ENCODE measurements around the gene USP25.

USP25 gene

GRCh38 chr21:15686506-15686905, 43.3 kb upstream of the USP25 start:
- TF ChIP-seq ZBTB7A (IDR thresholded peaks at IDR 0.05; ENCODE audit: low read depth) = no peak
- no peak for TF ChIP-seq TAF1 (IDR thresholded peaks at IDR 0.05; ENCODE audit: low read depth)
- TF ChIP-seq CREB1 (IDR thresholded peaks at IDR 0.05; ENCODE audit: low read depth) = no peak
- TF ChIP-seq RAD21 (IDR thresholded peaks at IDR 0.05; ENCODE audit: low read depth) = no peak
- no peak for TF ChIP-seq FOXM1 (IDR thresholded peaks at IDR 0.05; ENCODE audit: borderline replicate concordance, low read depth)
- TF ChIP-seq TCF12 (IDR thresholded peaks at IDR 0.05; ENCODE audit: low read depth) = no peak
- no peak for TF ChIP-seq YY1 (IDR thresholded peaks at IDR 0.05; ENCODE audit: low read depth)
- TF ChIP-seq MAX (IDR thresholded peaks at IDR 0.05) = no peak
- TF ChIP-seq TEAD4 (IDR thresholded peaks at IDR 0.05) = no peak
- TF ChIP-seq, protein P1, sequence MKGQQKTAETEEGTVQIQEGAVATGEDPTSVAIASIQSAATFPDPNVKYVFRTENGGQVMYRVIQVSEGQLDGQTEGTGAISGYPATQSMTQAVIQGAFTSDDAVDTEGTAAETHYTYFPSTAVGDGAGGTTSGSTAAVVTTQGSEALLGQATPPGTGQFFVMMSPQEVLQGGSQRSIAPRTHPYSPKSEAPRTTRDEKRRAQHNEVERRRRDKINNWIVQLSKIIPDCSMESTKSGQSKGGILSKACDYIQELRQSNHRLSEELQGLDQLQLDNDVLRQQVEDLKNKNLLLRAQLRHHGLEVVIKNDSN (IDR thresholded peaks at IDR 0.05) = no peak
- TF ChIP-seq CEBPB (IDR thresholded peaks at IDR 0.05) = no peak
- TF ChIP-seq REST (IDR thresholded peaks at IDR 0.05; ENCODE audit: low read depth) = no peak
- no peak for TF ChIP-seq EP300 (IDR thresholded peaks at IDR 0.05; ENCODE audit: borderline replicate concordance)
- no peak for TF ChIP-seq NFIC (IDR thresholded peaks at IDR 0.05)
- no peak for TF ChIP-seq EGR1 (IDR thresholded peaks at IDR 0.05)

DNA sequence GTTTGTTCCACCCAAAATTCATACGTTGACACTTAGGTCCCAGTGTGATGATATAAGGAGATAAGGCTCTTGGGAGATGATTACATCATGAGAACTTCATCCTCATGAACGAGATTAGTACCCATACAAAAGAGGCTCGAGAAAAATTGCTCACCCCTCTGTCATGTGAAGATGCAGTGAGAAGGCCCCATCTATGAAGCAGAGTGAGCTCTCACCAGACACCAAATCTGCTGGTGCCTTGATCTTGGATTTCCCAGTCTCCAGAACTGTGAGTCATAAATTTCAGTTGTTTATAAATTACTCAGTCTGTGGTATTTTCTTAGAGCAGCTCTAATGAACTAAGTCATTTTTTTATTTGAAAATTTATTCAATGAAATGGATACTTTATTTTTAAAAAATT, 42.6 kb upstream of the USP25 start:
- no peak for TF ChIP-seq REST (IDR thresholded peaks at IDR 0.05; ENCODE audit: low read depth)

- no peak for TF ChIP-seq REST (IDR thresholded peaks at IDR 0.05; ENCODE audit: low read depth)
- TF ChIP-seq YY1 (IDR thresholded peaks at IDR 0.05; ENCODE audit: low read depth) = no peak
- no peak for TF ChIP-seq MAX (IDR thresholded peaks at IDR 0.05)
- TF ChIP-seq CEBPB (IDR thresholded peaks at IDR 0.05) = no peak
- TF ChIP-seq RAD21 (IDR thresholded peaks at IDR 0.05; ENCODE audit: low read depth) = no peak
- TF ChIP-seq ZBTB7A (IDR thresholded peaks at IDR 0.05; ENCODE audit: low read depth) = no peak
- no peak for TF ChIP-seq EGR1 (IDR thresholded peaks at IDR 0.05)
- no peak for TF ChIP-seq TAF1 (IDR thresholded peaks at IDR 0.05; ENCODE audit: low read depth)
Observed at GRCh38 chr21:15688016-15688415, 41.8 kb upstream of the USP25 start.

DNA sequence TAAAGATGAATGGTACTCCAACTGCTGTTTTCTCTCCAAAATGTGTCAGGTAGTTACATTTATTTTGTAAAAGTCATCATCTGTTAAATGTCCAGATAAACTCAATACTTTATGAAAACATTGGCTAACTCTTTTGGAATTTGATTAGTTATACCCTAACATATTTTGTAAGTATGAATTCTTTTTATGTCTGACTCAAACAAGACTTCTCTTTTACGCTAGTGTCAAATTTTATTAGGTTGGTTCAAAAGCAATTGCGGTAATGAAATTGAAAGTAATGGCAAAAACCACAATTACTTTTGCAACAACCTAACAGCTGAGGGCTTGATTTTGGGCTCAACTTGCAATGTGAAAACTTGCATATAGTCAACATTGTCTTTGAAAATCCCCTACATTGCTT, 41.0 kb upstream of the USP25 start:
- TF ChIP-seq NFIC (IDR thresholded peaks at IDR 0.05) (no peak), EP300 (IDR thresholded peaks at IDR 0.05; ENCODE audit: borderline replicate concordance) (no peak), YY1 (IDR thresholded peaks at IDR 0.05; ENCODE audit: low read depth) (no peak), EGR1 (IDR thresholded peaks at IDR 0.05) (no peak), REST (IDR thresholded peaks at IDR 0.05; ENCODE audit: low read depth) (no peak), TAF1 (IDR thresholded peaks at IDR 0.05; ENCODE audit: low read depth) (no peak), CREB1 (IDR thresholded peaks at IDR 0.05; ENCODE audit: low read depth) (no peak), FOXM1 (IDR thresholded peaks at IDR 0.05; ENCODE audit: borderline replicate concordance, low read depth) (no peak), ZBTB7A (IDR thresholded peaks at IDR 0.05; ENCODE audit: low read depth) (no peak), TEAD4 (IDR thresholded peaks at IDR 0.05) (no peak), CEBPB (IDR thresholded peaks at IDR 0.05) (no peak), MAX (IDR thresholded peaks at IDR 0.05) (no peak), TCF12 (IDR thresholded peaks at IDR 0.05; ENCODE audit: low read depth) (no peak), RAD21 (IDR thresholded peaks at IDR 0.05; ENCODE audit: low read depth) (no peak)
- TF ChIP-seq, protein P1 (IDR thresholded peaks at IDR 0.05) = no peak

Measured in Ishikawa (cell line).